Ovary (tissue), 3 donors: ENCODE data around the gene ADAMTS2.

Experiments used
- CTCF ChIP-seq, 3 donors: fragments of 450-650 bp in 2 of 3; fragments of 200-600 bp in 1 of 3; IDR thresholded peaks; one replicate each; pipeline versions ENCODE4 v1.5.1 to v1.8.0; 2016 to 2022; ENCODE audit warnings: antibody characterized with exemption in 3 of 3, mild to moderate bottlenecking in 1 of 3
- EP300 ChIP-seq: sonication (generic); formaldehyde crosslinking; IDR thresholded peaks from one replicate; pipeline ENCODE4 v1.6.1; 2017; ENCODE audit warnings: antibody characterized with exemption
- POLR2A ChIP-seq: fragments of 450-650 bp; IDR thresholded peaks from one replicate; pipeline ENCODE4 v1.6.1; 2017; ENCODE audit warnings: antibody characterized with exemption, mild to moderate bottlenecking, moderate library complexity
- donor health status: DM: no; HTN: no; CAD: no.

- TF ChIP-seq CTCF (IDR thresholded peaks at IDR 0.05) (no peak), POLR2A (no peak), EP300 (no peak)
Measured at GRCh38 chr5:179115307-179115706, 230.0 kb downstream of the ADAMTS2 start.
